Retinal pigment epithelial cell (primary cell): Measurements from ENCODE around the gene DBH.

Source experiments
- DNase-seq: peaks from one replicate; pipeline ENCODE4 v3.0.0-alpha.2; 2010; ENCODE audit warnings: low read depth
- H3K4me3 ChIP-seq: 2 replicates; pipeline ENCODE4 v1.5.1; 2011; ENCODE audit warnings: mild to moderate bottlenecking, low read length, control low read depth, moderate library complexity
- CTCF ChIP-seq: conservative IDR thresholded peaks from 2 replicates; pipeline ENCODE4 v1.5.1; 2011; ENCODE audit warnings: low read depth, low read length, control low read depth, inconsistent platforms

Gene DBH

GRCh38 chr9:133649194-133649593, 13.0 kb downstream of the DBH start:
- DNase-seq, result no peak
- TF ChIP-seq CTCF, result no peak
- H3K4me3 ChIP-seq, result no peak overlapping the region

GRCh38 chr9:133650026-133650425, 13.9 kb downstream of the DBH start:
- no peak for TF ChIP-seq CTCF
- no peak overlapping the region for H3K4me3 ChIP-seq

GRCh38 chr9:133653638-133654037, 17.5 kb downstream of the DBH start:
- DNase-seq, result no peak
- no peak overlapping the region for H3K4me3 ChIP-seq
- no peak for TF ChIP-seq CTCF

More at GRCh38 chr9:133650026-133650425, 13.9 kb downstream of the DBH start:
- DNase-seq, result no peak

GRCh38 chr9:133654736-133655657, 18.8 kb downstream of the DBH start:
- H3K4me3 ChIP-seq, result no peak overlapping the region
- no peak for DNase-seq

GRCh38 chr9:133655701-133656100, 19.5 kb downstream of the DBH start:
- no peak overlapping the region for H3K4me3 ChIP-seq
- TF ChIP-seq CTCF, result no peak
- DNase-seq, result no peak

More at GRCh38 chr9:133654736-133655657, 18.8 kb downstream of the DBH start:
- no peak for TF ChIP-seq CTCF

- H3K4me3 ChIP-seq, result no peak overlapping the region
- no peak for DNase-seq
- no peak for TF ChIP-seq CTCF
These were observed 20.3 kb downstream of the DBH start for GRCh38 chr9:133656211-133657119.
